Nephron progenitor cell (in vitro differentiated cells): ENCODE measurements around the gene RRAD.
"Not testable (repeated sequence)": the region's sequence is repeated elsewhere in the genome, so short reads cannot be mapped to it uniquely, and the experiment has no call there.

Experiments used
- DNase-seq: peaks from one replicate; pipeline ENCODE4 v3.0.0; 2021
- H3K27ac Mint-ChIP-seq: 2 replicates; pipeline ENCODE4 v1.8.0; 2021; ENCODE audit warnings: mild to moderate bottlenecking, moderate library complexity, mixed read lengths
- H3K27me3 Mint-ChIP-seq: 2 replicates; pipeline ENCODE4 v1.8.0; 2021; ENCODE audit warnings: mild to moderate bottlenecking, low read depth, mixed read lengths; ENCODE audit not compliant: poor library complexity
- H3K36me3 Mint-ChIP-seq: 2 replicates; pipeline ENCODE4 v1.8.0; 2021; ENCODE audit warnings: low read depth, mixed read lengths
- H3K4me1 Mint-ChIP-seq: 2 replicates; pipeline ENCODE4 v1.8.0; 2021; ENCODE audit warnings: mixed read lengths
- H3K4me3 Mint-ChIP-seq: 2 replicates; pipeline ENCODE4 v1.8.0; 2021; ENCODE audit warnings: mild to moderate bottlenecking, moderate library complexity, mixed read lengths
- H3K9me3 Mint-ChIP-seq: 2 replicates; pipeline ENCODE4 v1.8.0; 2021; ENCODE audit warnings: mild to moderate bottlenecking, moderate library complexity, mixed read lengths
- TF ChIP-seq, protein P1 (sequence below): fragments of 200-600 bp; sonication (generic); IDR thresholded peaks from 2 replicates; pipeline ENCODE4 v1.5.0; 2021; ENCODE audit warnings: antibody characterized with exemption

Gene RRAD, protein sequence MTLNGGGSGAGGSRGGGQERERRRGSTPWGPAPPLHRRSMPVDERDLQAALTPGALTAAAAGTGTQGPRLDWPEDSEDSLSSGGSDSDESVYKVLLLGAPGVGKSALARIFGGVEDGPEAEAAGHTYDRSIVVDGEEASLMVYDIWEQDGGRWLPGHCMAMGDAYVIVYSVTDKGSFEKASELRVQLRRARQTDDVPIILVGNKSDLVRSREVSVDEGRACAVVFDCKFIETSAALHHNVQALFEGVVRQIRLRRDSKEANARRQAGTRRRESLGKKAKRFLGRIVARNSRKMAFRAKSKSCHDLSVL

DNA sequence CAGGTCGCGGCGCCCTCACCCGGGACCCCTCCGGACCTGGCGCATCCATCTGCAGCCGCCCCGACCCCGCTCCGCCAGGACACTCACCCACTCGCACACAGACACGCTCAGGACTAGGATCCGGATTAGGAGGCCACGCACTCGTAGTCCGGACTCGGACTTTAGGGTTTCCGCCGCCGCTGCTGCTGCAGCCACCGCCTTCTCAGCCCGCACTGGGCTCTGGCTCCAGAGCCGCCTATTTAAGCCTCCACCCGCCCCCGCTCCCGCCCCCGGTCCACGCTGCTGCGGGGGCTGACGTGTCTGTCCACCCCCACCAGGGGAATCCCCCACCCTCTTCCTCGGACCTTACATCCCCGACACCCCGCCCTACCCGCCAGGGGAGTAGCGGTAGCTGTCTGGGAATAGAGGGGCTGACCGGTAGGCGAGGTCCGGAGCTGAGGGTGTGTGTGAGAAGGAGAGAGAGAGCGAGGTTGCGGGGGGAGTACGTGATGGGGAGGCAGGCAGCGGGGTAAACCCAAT, at the start of gene RRAD:
Gene RRAD (minus strand): TSS at position 214 of the 519 bp plus-strand sequence. CDS start 356 bp downstream, outside the sequence.
- no peak for DNase-seq

DNA sequence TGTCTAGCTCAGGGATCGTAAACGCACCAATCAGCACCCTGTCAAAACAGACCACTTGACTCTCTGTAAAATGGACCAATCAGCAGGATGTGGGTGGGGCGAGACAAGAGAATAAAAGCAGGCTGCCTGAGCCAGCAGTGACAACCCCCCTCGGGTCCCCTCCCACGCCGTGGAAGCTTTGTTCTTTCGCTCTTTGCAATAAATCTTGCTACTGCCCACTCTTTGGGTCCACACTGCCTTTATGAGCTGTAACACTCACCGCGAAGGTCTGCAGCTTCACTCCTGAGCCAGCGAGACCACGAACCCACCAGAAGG, 49.6 kb upstream of the RRAD start:
- Mint-ChIP-seq H3K4me1 (peaks cover 46% of the 10 kb centered on the region), H3K27ac (peak overlapping the region; percentile 51), H3K4me3 (peak overlapping the region; percentile 31)
- not testable (repeated sequence) for H3K9me3 Mint-ChIP-seq, H3K36me3 Mint-ChIP-seq, H3K27me3 Mint-ChIP-seq
- peak; percentile 33 for DNase-seq

More for the DNA sequence above, at the start of gene RRAD:
- peak within 1 kb of the TSS; percentile 73 for H3K4me3 Mint-ChIP-seq
- H3K36me3 Mint-ChIP-seq: no peaks in the 10 kb centered on the region
- H3K4me1 Mint-ChIP-seq: peaks cover 6% of the 10 kb centered on the region
- TF ChIP-seq, protein P1, sequence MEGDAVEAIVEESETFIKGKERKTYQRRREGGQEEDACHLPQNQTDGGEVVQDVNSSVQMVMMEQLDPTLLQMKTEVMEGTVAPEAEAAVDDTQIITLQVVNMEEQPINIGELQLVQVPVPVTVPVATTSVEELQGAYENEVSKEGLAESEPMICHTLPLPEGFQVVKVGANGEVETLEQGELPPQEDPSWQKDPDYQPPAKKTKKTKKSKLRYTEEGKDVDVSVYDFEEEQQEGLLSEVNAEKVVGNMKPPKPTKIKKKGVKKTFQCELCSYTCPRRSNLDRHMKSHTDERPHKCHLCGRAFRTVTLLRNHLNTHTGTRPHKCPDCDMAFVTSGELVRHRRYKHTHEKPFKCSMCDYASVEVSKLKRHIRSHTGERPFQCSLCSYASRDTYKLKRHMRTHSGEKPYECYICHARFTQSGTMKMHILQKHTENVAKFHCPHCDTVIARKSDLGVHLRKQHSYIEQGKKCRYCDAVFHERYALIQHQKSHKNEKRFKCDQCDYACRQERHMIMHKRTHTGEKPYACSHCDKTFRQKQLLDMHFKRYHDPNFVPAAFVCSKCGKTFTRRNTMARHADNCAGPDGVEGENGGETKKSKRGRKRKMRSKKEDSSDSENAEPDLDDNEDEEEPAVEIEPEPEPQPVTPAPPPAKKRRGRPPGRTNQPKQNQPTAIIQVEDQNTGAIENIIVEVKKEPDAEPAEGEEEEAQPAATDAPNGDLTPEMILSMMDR: no peak
- no peak within 1 kb of the TSS for H3K27ac Mint-ChIP-seq
- peaks cover 86% of the 10 kb centered on the region for H3K27me3 Mint-ChIP-seq
- H3K9me3 Mint-ChIP-seq: no peaks in the 10 kb centered on the region

DNA sequence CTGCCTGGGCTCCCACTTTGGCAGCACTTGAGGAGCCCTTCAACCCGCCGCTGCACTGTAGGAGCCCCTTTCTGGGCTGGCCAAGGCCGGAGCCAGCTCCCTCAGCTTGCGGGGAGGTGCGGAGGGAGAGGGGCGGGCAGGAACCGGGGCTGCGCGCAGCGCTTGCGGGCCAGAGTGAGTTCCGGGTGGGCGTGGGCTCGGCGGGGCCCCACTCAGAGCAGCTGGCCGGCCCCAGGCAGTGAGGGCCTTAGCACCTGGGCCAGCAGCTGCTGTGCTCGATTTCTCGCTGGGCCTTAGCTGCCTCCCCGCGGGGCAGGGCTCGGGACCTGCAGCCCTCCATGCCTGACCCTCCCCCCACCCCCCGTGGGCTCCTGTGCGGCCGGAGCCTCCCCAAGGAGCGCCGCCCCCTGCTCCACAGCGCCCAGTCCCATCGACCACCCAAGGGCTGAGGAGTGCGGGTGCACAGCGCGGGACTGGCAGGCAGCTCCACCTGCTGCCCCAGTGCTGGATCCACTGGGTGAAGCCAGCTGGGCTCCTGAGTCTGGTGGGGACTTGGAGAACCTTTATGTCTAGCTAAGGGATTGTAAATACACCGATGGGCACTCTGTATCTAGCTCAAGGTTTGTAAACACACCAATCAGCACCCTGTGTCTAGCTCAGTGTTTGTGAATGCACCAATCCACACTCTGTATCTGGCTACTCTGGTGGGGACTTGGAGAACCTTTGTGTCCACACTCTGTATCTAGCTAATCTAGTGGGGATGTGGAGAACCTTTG, 49.0 kb upstream of the RRAD start:
- H3K36me3 Mint-ChIP-seq, H3K9me3 Mint-ChIP-seq, DNase-seq, H3K4me3 Mint-ChIP-seq, H3K27ac Mint-ChIP-seq, H3K27me3 Mint-ChIP-seq: not testable (repeated sequence)
- peaks cover 45% of the 10 kb centered on the region for H3K4me1 Mint-ChIP-seq

DNA sequence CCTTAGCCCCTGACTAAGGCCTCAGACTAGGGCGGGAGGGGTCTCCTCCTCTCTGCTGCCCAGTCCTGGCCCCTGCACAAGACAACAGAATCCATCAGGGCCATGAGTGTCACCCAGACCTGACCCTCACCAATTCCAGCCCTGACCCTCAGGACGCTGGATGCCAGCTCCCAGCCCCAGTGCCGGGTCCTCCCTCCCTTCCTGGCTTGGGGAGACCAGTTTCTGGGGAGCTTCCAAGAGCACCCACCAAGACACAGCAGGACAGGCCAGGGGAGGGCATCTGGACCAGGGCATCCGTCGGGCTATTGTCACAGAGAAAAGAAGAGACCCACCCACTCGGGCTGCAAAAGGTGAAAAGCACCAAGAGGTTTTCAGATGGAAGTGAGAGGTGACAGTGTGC, 48.4 kb upstream of the RRAD start:
- peaks cover 6% of the 10 kb centered on the region for H3K27me3 Mint-ChIP-seq
- peaks cover 39% of the 10 kb centered on the region for H3K4me1 Mint-ChIP-seq
- no peak for DNase-seq
- no peak overlapping the region for H3K27ac Mint-ChIP-seq
- TF ChIP-seq, protein P1: no peak
- no peaks in the 10 kb centered on the region for H3K36me3 Mint-ChIP-seq
- H3K9me3 Mint-ChIP-seq: peaks cover 6% of the 10 kb centered on the region
- no peak overlapping the region for H3K4me3 Mint-ChIP-seq

DNA sequence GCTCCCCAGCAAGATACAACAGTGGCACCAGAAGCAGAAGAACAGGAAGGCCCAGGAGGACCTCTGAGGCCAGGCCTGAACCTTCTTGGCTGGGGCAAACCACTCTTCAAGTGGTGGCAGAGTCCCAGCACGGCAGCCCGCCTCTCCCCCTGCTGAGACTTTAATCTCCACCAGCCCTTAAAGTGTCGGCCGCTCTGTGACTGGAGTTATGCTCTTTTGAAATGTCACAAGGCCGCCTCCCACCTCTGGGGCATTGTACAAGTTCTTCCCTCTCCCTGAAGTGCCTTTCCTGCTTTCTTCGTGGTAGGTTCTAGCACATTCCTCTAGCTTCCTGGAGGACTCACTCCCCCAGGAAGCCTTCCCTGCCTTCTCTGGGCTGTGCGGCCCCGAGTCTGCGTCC, 47.6 kb upstream of the RRAD start:
- H3K4me1 Mint-ChIP-seq: peaks cover 39% of the 10 kb centered on the region
- H3K27me3 Mint-ChIP-seq: peaks cover 6% of the 10 kb centered on the region
- H3K4me3 Mint-ChIP-seq: no peak overlapping the region
- TF ChIP-seq, protein P1: no peak
- H3K9me3 Mint-ChIP-seq: peaks cover 6% of the 10 kb centered on the region
- DNase-seq: no peak
- H3K27ac Mint-ChIP-seq: peak overlapping the region; percentile 75
- H3K36me3 Mint-ChIP-seq: peaks cover 1% of the 10 kb centered on the region

DNA sequence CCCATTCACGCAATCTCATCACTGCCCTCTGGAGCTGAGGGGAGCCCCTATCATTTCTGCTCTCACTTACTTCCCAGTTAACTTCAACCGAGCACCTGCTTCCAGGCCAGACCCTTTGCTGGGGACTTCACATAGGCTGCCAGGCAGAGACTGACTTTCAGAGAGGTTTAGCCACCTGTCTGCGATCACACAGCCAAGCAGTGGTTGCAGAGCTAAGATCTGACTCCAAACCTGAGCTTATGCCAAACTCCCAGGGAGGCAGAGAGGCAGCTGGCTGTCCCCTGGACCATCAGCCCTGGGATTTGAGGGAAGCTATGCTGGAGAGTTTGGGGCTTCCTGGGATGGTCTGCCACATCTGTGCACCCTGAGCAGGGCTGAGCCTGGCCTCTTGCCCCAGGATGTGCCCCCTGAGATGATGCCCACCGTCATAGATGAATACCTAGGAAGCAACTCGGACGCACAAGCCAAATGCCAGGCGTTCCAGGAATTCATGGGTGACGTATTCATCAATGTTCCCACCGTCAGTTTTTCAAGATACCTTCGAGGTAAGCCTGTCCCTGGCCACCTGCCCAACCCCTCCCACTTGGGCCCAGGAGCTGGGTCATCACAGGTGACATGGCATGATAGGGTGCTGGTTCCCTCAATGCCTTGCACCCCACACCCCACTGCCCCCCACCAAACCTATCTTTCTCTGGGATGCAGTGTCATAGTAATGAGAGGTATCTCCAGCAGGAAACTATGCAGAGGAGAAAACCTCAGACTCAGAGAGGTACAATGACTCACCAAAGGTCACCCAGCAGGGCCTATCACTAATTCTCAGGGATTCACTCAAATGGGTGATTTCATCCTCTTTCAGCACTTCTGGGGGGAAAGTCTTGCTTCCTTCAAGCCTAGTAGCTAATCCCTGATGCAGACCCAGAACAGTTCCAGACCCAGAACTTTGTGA, 45.7 kb upstream of the RRAD start:
- H3K4me3 Mint-ChIP-seq: no peak overlapping the region
- no peak for DNase-seq

More for the DNA sequence above, 45.7 kb upstream of the RRAD start:
- Mint-ChIP-seq H3K4me1 (peaks cover 22% of the 10 kb centered on the region), H3K9me3 (peaks cover 6% of the 10 kb centered on the region), H3K27ac (no peak overlapping the region), H3K27me3 (peaks cover 10% of the 10 kb centered on the region), H3K36me3 (peaks cover 8% of the 10 kb centered on the region)
- TF ChIP-seq, protein P1: no peak
